Neural progenitor cell (in vitro differentiated cells): ENCODE results near the gene LTO1.

Experiments
- CTCF ChIP-seq: fragments of 200-600 bp; sonication (generic); IDR thresholded peaks from 2 replicates; pipeline ENCODE4 v1.5.1; 2017; ENCODE audit warnings: antibody characterized with exemption, mild to moderate bottlenecking
- EZH2phosphoT487 ChIP-seq: fragments of 200-600 bp; sonication (generic); IDR thresholded peaks from 2 replicates; pipeline ENCODE4 v1.6.1; 2017; ENCODE audit warnings: antibody characterized with exemption

DNA sequence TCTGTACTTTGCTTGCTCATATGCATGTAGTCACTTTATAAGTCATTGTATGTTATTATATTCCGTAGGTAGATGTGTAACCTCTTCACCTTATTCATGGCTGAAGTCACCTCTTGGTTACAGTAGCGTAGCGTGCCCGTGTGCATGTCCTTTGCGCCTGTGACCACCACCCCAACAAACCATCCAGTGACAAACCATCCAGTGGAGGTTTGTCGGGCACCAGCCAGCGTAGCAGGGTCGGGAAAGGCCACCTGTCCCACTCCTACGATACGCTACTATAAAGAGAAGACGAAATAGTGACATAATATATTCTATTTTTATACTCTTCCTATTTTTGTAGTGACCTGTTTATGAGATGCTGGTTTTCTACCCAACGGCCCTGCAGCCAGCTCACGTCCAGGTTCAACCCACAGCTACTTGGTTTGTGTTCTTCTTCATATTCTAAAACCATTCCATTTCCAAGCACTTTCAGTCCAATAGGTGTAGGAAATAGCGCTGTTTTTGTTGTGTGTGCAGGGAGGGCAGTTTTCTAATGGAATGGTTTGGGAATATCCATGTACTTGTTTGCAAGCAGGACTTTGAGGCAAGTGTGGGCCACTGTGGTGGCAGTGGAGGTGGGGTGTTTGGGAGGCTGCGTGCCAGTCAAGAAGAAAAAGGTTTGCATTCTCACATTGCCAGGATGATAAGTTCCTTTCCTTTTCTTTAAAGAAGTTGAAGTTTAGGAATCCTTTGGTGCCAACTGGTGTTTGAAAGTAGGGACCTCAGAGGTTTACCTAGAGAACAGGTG is 23.1 kb downstream of the LTO1 start:
- TF ChIP-seq CTCF, result no peak
- no peak for TF ChIP-seq EZH2phosphoT487
